Activated naive CD8-positive, alpha-beta T cell treated with anti-CD3 and anti-CD28 coated beads, Interleukin-2, amount 50 U/mL, for 24 hours (primary cell): ENCODE results near the gene ACD.

ENCODE experiments used
- ATAC-seq: fragments of 150-1000 bp; cut with Tn5 transposase; one replicate; pipeline ENCODE4 v1.10.0; 2021
- DNase-seq: peaks from one replicate; pipeline ENCODE4 v3.0.0; 2021
- H3K27ac Mint-ChIP-seq: one replicate; pipeline ENCODE4 v1.8.0; 2021; ENCODE audit warnings: mild to moderate bottlenecking, mixed read lengths
- H3K27me3 Mint-ChIP-seq: one replicate; pipeline ENCODE4 v1.8.0; 2021; ENCODE audit warnings: mixed read lengths
- H3K36me3 Mint-ChIP-seq: one replicate; pipeline ENCODE4 v1.8.0; 2021; ENCODE audit warnings: low read depth, mixed read lengths
- H3K4me1 Mint-ChIP-seq: one replicate; pipeline ENCODE4 v1.8.0; 2021; ENCODE audit warnings: mixed read lengths
- H3K4me3 Mint-ChIP-seq: one replicate; pipeline ENCODE4 v1.8.0; 2021; ENCODE audit warnings: mild to moderate bottlenecking, moderate library complexity, mixed read lengths
- H3K9me3 Mint-ChIP-seq: one replicate; pipeline ENCODE4 v1.8.0; 2021; ENCODE audit warnings: mixed read lengths

ACD gene

GRCh38 chr16:67608364-67608763 lies 51.7 kb downstream of the ACD start:
- Mint-ChIP-seq H3K27me3 (no peaks in the 10 kb centered on the region), H3K27ac (no peak overlapping the region), H3K36me3 (peaks cover 18% of the 10 kb centered on the region), H3K4me3 (no peak overlapping the region), H3K9me3 (no peaks in the 10 kb centered on the region), H3K4me1 (peaks cover 10% of the 10 kb centered on the region)
- ATAC-seq, result peak; percentile 36
- DNase-seq, result no peak
